Liver (tissue), 9 donors: Measurements from ENCODE around the gene AUP1. TPM values are rescaled to one million over a fixed set of nuclear protein-coding genes. Genes with fewer than 3 reads are reported as not detected.
A peak's percentile ranks its signal among the peaks of the same experiment; 100 is the strongest.

ENCODE experiments used
- DNase-seq: peaks from one replicate; pipeline ENCODE4 v3.0.0-alpha.2; 2017; ENCODE audit warnings: low spot score
- H3K27ac ChIP-seq, 2 donors: one replicate each; pipeline ENCODE4 v1.7.0; 2013; ENCODE audit warnings: inconsistent platforms in 2 of 2, low read length in 2 of 2, control low read depth in 1 of 2, low read depth in 1 of 2, mild to moderate bottlenecking in 1 of 2
- H3K27me3 ChIP-seq, 4 donors: one replicate each; pipeline versions ENCODE4 v1.6.1 to v1.7.0; 2013; ENCODE audit warnings: low read length in 3 of 4, inconsistent platforms in 1 of 4, mild to moderate bottlenecking in 1 of 4, moderate library complexity in 1 of 4; ENCODE audit not compliant: control insufficient read depth in 4 of 4, insufficient read depth in 4 of 4
- H3K36me3 ChIP-seq, 4 donors: one replicate each; pipeline versions ENCODE4 v1.6.1 to v1.7.0; 2013; ENCODE audit warnings: low read length in 3 of 4, mild to moderate bottlenecking in 3 of 4, low read depth in 1 of 4, moderate library complexity in 1 of 4; ENCODE audit not compliant: control insufficient read depth in 4 of 4, insufficient read depth in 3 of 4
- H3K4me1 ChIP-seq, 4 donors: one replicate each; pipeline versions ENCODE4 v1.6.1 to v1.7.0; 2013; ENCODE audit warnings: low read length in 3 of 4, mild to moderate bottlenecking in 3 of 4, moderate library complexity in 1 of 4; ENCODE audit not compliant: control insufficient read depth in 4 of 4, insufficient read depth in 4 of 4
- H3K4me3 ChIP-seq, 3 donors: one replicate each; pipeline versions ENCODE4 v1.6.1 to v1.7.0; 2013; ENCODE audit warnings: low read length in 3 of 3, control low read depth in 1 of 3, low read depth in 1 of 3, mild to moderate bottlenecking in 1 of 3
- H3K9ac ChIP-seq, 2 donors: one replicate each; pipeline ENCODE4 v1.7.0; 2013; ENCODE audit warnings: low read length in 2 of 2, mild to moderate bottlenecking in 2 of 2, moderate library complexity in 2 of 2, control low read depth in 1 of 2, low read depth in 1 of 2
- H3K9me3 ChIP-seq, 4 donors: one replicate each; pipeline versions ENCODE4 v1.6.1 to v1.7.0; 2013; ENCODE audit warnings: low read length in 3 of 4; ENCODE audit not compliant: control insufficient read depth in 4 of 4
- ATF3 ChIP-seq: IDR thresholded peaks from 2 replicates; pipeline ENCODE4 v1.6.1; 2016; ENCODE audit warnings: antibody characterized with exemption
- CTCF ChIP-seq: fragments of 150-350 bp; IDR thresholded peaks from 2 replicates; pipeline ENCODE4 v1.5.1; 2017; ENCODE audit warnings: improper control_type of control experiment, low read depth, low read length; ENCODE audit not compliant: missing input control
- EGR1 ChIP-seq, 2 donors: IDR thresholded peaks; 2 replicates each; pipeline ENCODE4 v1.6.1; 2016 to 2018; ENCODE audit warnings: antibody characterized with exemption in 2 of 2, low read depth in 2 of 2
- FOXA2 ChIP-seq: IDR thresholded peaks from 2 replicates; pipeline ENCODE4 v1.6.1; 2016; ENCODE audit warnings: antibody characterized with exemption
- GABPA ChIP-seq, 2 donors: IDR thresholded peaks in 1 of 2; conservative IDR thresholded peaks in 1 of 2; 2 replicates each; pipeline ENCODE4 v1.6.1; 2016; ENCODE audit warnings: antibody characterized with exemption in 2 of 2, mild to moderate bottlenecking in 1 of 2, moderate library complexity in 1 of 2
- HNF4A ChIP-seq, 2 donors: conservative IDR thresholded peaks; 2 replicates each; pipeline ENCODE4 v1.6.1; 2016; ENCODE audit warnings: antibody characterized with exemption in 2 of 2, mild to moderate bottlenecking in 2 of 2
- HNF4G ChIP-seq: IDR thresholded peaks from 2 replicates; pipeline ENCODE4 v1.6.1; 2016; ENCODE audit warnings: antibody characterized with exemption
- JUND ChIP-seq, 2 donors: IDR thresholded peaks; 2 replicates each; pipeline ENCODE4 v1.6.1; 2016; ENCODE audit warnings: antibody characterized with exemption in 2 of 2
- MAX ChIP-seq: IDR thresholded peaks from 2 replicates; pipeline ENCODE4 v1.6.1; 2016; ENCODE audit warnings: antibody characterized with exemption
- RAD21 ChIP-seq, 2 donors: IDR thresholded peaks; 2 replicates each; pipeline ENCODE4 v1.6.1; 2016; ENCODE audit warnings: antibody characterized with exemption in 2 of 2, mild to moderate bottlenecking in 2 of 2
- REST ChIP-seq: IDR thresholded peaks from 2 replicates; pipeline ENCODE4 v1.6.1; 2016; ENCODE audit warnings: antibody characterized with exemption, mild to moderate bottlenecking
- SP1 ChIP-seq: IDR thresholded peaks from 2 replicates; pipeline ENCODE4 v1.6.1; 2018; ENCODE audit warnings: antibody characterized with exemption, mild to moderate bottlenecking
- TAF1 ChIP-seq: conservative IDR thresholded peaks from 2 replicates; pipeline ENCODE4 v1.6.1; 2016; ENCODE audit warnings: antibody characterized with exemption, mild to moderate bottlenecking
- YY1 ChIP-seq: IDR thresholded peaks from 2 replicates; pipeline ENCODE4 v1.6.1; 2016; ENCODE audit warnings: antibody characterized with exemption, mild to moderate bottlenecking
- ZBTB33 ChIP-seq: IDR thresholded peaks from 2 replicates; pipeline ENCODE4 v1.6.1; 2016; ENCODE audit warnings: antibody characterized with exemption
- WGBS: extraction: QIAGEN DNeasy Blood & Tissue Kit; methylation state at CpG from one replicate; pipeline ENCODE4 v1.1.7; 2013; 5-methylcytosine and 5-hydroxymethylcytosine counted together
- polyA plus RNA-seq, 2 donors: library from polyadenylated mRNA; stranded (reverse) in 1 of 2; unstranded in 1 of 2; fragments of 200-250 nt in 1 of 2; fragments of >200 nt in 1 of 2; fragmentation: Nextera tagmentation in 1 of 2; extraction: Ambion mirVana in 1 of 2; gene quantifications; one replicate each; pipeline versions ENCODE4 v1.2.1 to v1.2.3, GENCODE V29; 2013 to 2015
- total RNA-seq, 2 donors: library from RNA; depleted of rRNA; stranded (reverse); fragments of >200 nt; gene quantifications; one replicate each; pipeline ENCODE4 v1.2.3, GENCODE V29; 2014
- donor health status: healthy.
- donor health status: healthy.
- donor health status: healthy.
- donor health status: healthy.
- donor health status: healthy.

The AUP1 gene
- total and polyA plus RNA-seq, 4 donors = 62.6 to 126 (median 109) TPM

- TF ChIP-seq RAD21 (IDR thresholded peaks at IDR 0.05) = no peak
- TF ChIP-seq ATF3 = no peak
- no peak for TF ChIP-seq TAF1
- no peak for TF ChIP-seq YY1
- TF ChIP-seq HNF4A (conservative IDR thresholded peaks at IDR 0.05) = no peak
- no peak for TF ChIP-seq ZBTB33
- TF ChIP-seq SP1 = no peak
- no peak for TF ChIP-seq JUND (IDR thresholded peaks at IDR 0.05)
- TF ChIP-seq EGR1 (IDR thresholded peaks at IDR 0.05; ENCODE audit: low read depth in 2 of 2) = no peak
- TF ChIP-seq HNF4G = no peak
- no peak for TF ChIP-seq CTCF
- no peak for TF ChIP-seq REST
- H3K27me3 ChIP-seq = no peaks in the 10 kb centered on the region
- peaks cover 5 to 16% (median 9%) of the 10 kb centered on the region in 4 donors for H3K4me1 ChIP-seq
- no peak overlapping the region for H3K27ac ChIP-seq
- no peaks in the 10 kb centered on the region for H3K36me3 ChIP-seq
- peak overlapping the region; percentile 24 to 58 (median 56) for H3K4me3 ChIP-seq
- peak overlapping the region in 1 of 2 donors; percentile 47 for H3K9ac ChIP-seq
- H3K9me3 ChIP-seq = no peaks in the 10 kb centered on the region
- 14% methylated on average over 26 of the region's 26 CpGs for WGBS
- no peak for DNase-seq
Observed at GRCh38 chr2:74548285-74548899, 18.9 kb upstream of the AUP1 start.

GRCh38 chr2:74546004-74546403 lies 16.5 kb upstream of the AUP1 start:
- DNase-seq = no peak
- no peaks in the 10 kb centered on the region for H3K9me3 ChIP-seq
- H3K4me1 ChIP-seq = peaks cover 5 to 16% (median 9%) of the 10 kb centered on the region in 4 donors
- H3K27me3 ChIP-seq = no peaks in the 10 kb centered on the region
- 68% methylated on average over 3 of the region's 3 CpGs for WGBS
- no peak overlapping the region for H3K4me3 ChIP-seq
- no peak overlapping the region for H3K27ac ChIP-seq
- no peak overlapping the region for H3K9ac ChIP-seq
- H3K36me3 ChIP-seq = no peaks in the 10 kb centered on the region
- TF ChIP-seq ZBTB33 = no peak
- no peak for TF ChIP-seq FOXA2
- TF ChIP-seq RAD21 (IDR thresholded peaks at IDR 0.05) = no peak
- TF ChIP-seq HNF4G = no peak
- no peak for TF ChIP-seq EGR1 (IDR thresholded peaks at IDR 0.05; ENCODE audit: low read depth in 2 of 2)
- TF ChIP-seq ATF3 = no peak
- TF ChIP-seq MAX = no peak
- TF ChIP-seq YY1 = no peak
- TF ChIP-seq SP1 = no peak
- no peak for TF ChIP-seq GABPA (IDR thresholded peaks at IDR 0.05 in 1 of 2, conservative IDR thresholded peaks at IDR 0.05 in 1 of 2)
- no peak for TF ChIP-seq HNF4A (conservative IDR thresholded peaks at IDR 0.05)
- TF ChIP-seq CTCF = no peak
- TF ChIP-seq TAF1 = no peak
- TF ChIP-seq JUND (IDR thresholded peaks at IDR 0.05) = no peak
